Ishikawa (cell line): ENCODE data around the gene HOXD8.

Experiments used
- CEBPB ChIP-seq: IDR thresholded peaks from 2 replicates; pipeline ENCODE4 v1.6.1; 2012
- EGR1 ChIP-seq: IDR thresholded peaks from 2 replicates; pipeline ENCODE4 v1.6.1; 2012
- NFIC ChIP-seq: IDR thresholded peaks from 2 replicates; pipeline ENCODE4 v1.6.1; 2012
- TCF12 ChIP-seq: IDR thresholded peaks from 2 replicates; pipeline ENCODE4 v1.6.1; 2012; ENCODE audit warnings: low read depth
- USF1 ChIP-seq: IDR thresholded peaks from 2 replicates; pipeline ENCODE4 v1.6.1; 2012

GRCh38 chr2:176091329-176092258, 37.9 kb upstream of the HOXD8 start:
- no peak for TF ChIP-seq TCF12
- TF ChIP-seq EGR1, result no peak
- no peak for TF ChIP-seq USF1
- TF ChIP-seq NFIC, result no peak
- no peak for TF ChIP-seq CEBPB
